IPS-18c (cell line): ENCODE data around the gene TBC1D12.
"Not testable (repeated sequence)": the region's sequence is repeated elsewhere in the genome, so short reads cannot be mapped to it uniquely, and the experiment has no call there.

ENCODE experiments used
- H3K4me3 ChIP-seq: 2 replicates; pipeline ENCODE4 v1.7.0; 2013; ENCODE audit warnings: low read depth, mild to moderate bottlenecking, low read length, moderate library complexity; ENCODE audit not compliant: insufficient read depth
- H3K9me3 ChIP-seq: one replicate; pipeline ENCODE4 v1.6.1; 2013; ENCODE audit warnings: mild to moderate bottlenecking, low read length, moderate library complexity; ENCODE audit not compliant: control insufficient read depth, insufficient read depth

TBC1D12 gene

DNA sequence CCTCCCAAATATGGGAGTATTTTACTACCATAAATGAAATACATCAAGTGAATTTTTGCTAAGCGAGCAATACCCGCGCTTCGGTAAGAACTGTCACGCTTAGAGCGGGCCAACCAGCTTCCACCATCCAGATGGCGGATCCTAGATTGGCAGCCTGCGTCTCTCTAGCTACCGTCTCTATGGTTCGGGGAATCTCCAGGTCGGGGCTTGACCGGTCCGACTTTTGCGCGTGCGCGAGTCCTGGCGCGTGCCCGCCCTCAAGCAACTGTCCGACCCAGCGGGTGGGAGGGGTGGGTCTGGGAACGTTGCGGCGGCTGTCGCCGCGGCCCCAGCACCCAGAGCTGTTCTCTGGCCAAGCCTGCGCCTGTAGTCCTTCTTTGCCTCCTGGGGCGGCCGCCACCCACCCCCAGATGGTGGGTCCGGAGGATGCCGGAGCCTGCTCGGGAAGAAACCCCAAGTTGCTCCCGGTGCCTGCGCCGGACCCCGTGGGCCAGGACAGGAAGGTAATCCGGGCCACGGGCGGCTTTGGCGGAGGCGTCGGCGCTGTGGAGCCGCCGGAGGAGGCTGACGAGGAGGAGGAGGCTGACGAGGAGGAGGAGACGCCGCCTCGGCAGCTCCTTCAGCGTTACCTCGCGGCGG is at the start of gene TBC1D12:
TSS of gene TBC1D12 (plus strand) at position 338 of the 639 bp plus-strand sequence. CDS start at position 411, 73 bp downstream.
- Histone ChIP-seq H3K4me3 (peak within 1 kb of the TSS; percentile 93), H3K9me3 (peaks cover 2% of the 10 kb centered on the region)

- Histone ChIP-seq H3K4me3 (no peak overlapping the region), H3K9me3 (no peaks in the 10 kb centered on the region)
Observed at GRCh38 chr10:94353336-94353735, 49.0 kb upstream of the TBC1D12 start.

- no peaks in the 10 kb centered on the region for H3K9me3 ChIP-seq
- no peak overlapping the region for H3K4me3 ChIP-seq
Observed at GRCh38 chr10:94355841-94356240, 46.5 kb upstream of the TBC1D12 start.

- Histone ChIP-seq H3K9me3 (no peaks in the 10 kb centered on the region), H3K4me3 (no peak overlapping the region)
Observed at GRCh38 chr10:94357193-94357592, 45.1 kb upstream of the TBC1D12 start.

DNA sequence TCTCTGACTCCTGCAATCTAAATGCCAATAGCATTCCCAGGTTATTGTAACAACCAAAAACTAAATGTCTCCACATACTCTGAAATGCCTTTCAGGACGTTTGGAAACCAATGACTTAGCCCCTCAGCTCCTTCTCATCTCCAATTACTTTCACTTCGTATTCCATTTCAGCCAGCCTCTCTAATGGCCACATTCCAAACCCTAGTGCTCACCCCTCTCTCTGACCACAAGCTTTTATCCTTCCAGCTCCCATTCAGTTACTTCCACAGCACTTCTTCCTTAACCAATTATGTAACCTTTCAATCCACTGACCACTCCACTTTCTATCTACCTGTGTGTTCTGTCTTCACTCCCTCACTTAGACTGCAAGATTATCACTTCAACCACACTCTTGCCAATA is 43.9 kb upstream of the TBC1D12 start:
- H3K4me3 ChIP-seq: no peak overlapping the region
- H3K9me3 ChIP-seq: no peaks in the 10 kb centered on the region

DNA sequence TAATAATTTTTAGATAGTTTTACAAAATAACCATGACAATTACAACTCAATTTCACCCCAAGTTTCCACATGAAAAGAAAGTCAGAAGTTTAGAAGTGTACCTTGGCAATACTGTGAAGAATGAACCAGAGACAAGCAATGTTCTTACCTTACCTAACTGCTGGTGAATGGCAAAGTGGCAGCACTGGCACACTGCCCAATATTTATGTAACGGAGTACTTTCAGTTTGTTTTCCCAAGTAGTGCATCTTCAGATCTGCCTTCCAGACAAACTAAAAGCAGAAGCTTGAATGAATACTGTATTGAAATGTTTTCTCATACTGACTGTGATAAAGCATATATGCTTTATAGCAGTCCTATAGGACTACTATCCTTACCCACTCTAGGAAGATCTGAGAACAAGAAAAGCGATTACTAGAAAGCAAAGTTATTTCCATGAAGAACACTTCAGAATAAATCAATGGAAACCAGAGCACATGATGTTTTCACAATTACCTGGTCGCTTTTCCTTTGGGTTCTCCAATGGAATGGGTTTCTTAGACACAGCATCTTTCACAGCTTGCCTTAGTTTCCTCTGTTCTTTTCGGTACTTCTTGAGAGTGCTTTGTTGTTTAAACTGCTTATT is 41.1 kb upstream of the TBC1D12 start:
- H3K4me3 ChIP-seq: peak overlapping the region; percentile 70; the same call in 1 of the 2 replicates
- no peaks in the 10 kb centered on the region for H3K9me3 ChIP-seq

DNA sequence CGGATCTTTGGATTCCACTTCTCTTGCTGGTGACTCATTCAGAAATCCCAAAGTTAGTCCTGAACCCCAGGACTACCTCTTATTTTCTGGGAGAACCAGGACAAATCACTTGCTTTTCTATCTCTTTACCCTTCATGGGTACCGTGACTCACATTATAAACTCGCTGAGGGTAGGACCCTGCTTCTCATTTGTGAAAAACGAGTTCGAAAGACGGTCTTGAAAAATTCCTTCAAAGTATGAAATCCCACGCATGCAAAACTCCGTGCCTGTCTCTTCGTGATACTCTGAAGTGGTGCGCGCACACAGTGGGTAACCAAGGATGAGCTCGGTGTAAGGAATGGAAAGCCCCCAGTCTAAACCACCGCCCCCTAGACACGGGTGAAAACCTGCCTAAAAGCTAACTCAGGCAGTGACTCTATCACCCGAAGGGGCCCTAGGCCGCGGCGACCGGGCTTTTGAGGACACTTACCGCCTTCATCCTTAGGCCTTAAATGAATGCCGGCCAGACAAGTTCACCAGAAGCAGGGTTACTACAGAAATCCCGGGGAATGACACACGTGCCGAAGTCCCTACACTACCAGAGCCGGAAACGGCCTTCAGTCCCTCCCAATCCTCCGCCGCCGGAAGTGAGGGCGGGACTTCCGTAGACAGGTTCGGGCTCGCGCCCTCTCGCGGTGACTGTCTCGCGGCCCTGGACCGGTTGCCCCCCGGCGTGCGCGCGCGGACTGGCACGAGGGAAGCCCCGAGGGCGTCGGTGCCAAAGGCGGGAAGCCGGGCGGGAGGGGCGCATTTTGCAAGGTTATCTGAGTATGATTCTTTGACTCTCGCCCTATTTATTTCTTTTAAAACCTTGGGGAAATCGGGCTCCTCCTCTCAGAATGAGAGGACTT is 39.7 kb upstream of the TBC1D12 start, which contains the start of gene NOC3L:
TSS of gene NOC3L (minus strand) at position 580 of the 891 bp plus-strand sequence. CDS start at position 479, 101 bp downstream.
- Histone ChIP-seq H3K9me3 (no peaks in the 10 kb centered on the region), H3K4me3 (peak within 1 kb of the TSS; percentile 70)

DNA sequence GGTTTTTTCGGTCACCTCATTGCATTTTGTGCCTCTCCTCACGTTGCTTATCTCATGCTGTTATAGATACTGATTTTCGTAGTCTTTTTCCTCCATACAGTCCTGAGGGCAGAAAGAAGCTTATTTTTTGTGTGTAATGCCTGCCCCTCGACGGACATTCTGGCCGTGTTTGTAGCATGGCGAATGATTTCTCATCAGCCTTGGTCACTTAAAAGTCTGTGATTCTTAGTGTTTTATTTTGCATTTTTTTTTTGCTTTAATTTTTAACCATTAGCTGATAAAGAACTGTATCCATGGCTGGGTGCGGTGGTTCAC is 39.1 kb upstream of the TBC1D12 start:
- Histone ChIP-seq H3K4me3 (peak overlapping the region; percentile 43; the same call in 1 of the 2 replicates), H3K9me3 (no peaks in the 10 kb centered on the region)

DNA sequence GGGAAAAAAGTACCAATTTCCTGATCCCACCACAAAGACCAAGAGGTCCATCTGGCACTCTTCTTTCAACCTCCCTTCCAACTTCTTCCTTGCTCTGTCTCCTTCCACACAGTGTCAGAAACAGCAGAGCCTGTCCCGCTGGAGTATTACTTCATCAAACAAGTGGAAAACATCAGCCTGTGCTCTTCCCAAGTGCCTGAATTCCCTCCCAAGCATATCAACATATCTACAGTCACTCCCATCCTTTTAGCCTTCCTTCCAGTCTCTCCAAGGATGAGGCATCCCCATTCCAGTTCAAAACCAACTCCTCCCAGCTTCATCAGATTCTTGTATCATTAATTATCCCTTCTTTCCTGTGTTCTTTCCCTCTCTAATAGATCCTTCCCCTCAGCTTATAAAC is 37.9 kb upstream of the TBC1D12 start:
- Histone ChIP-seq H3K9me3 (no peaks in the 10 kb centered on the region), H3K4me3 (no peak overlapping the region)

DNA sequence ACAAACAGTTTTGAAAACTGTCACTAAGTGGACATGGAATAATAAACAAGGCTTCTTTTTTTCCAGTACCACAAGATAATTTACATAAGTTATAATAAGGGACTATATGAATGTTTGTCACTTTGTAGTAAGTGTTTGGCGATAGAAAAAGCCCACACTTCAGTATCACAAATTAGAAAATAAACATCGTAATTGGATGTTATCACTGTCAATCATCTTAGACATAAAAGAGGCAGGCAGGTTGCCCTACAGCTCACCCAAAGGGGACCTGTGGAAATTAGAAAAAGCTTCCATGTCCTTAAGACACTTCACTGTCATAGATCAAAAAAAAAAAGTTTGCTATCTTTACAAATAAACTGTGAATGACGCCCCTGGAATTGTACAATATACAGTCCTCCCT is 36.0 kb upstream of the TBC1D12 start:
- Histone ChIP-seq H3K4me3 (no peak overlapping the region), H3K9me3 (no peaks in the 10 kb centered on the region)

- Histone ChIP-seq H3K4me3 (no peak overlapping the region), H3K9me3 (no peaks in the 10 kb centered on the region)
Observed at GRCh38 chr10:94370501-94370900, 31.8 kb upstream of the TBC1D12 start.

DNA sequence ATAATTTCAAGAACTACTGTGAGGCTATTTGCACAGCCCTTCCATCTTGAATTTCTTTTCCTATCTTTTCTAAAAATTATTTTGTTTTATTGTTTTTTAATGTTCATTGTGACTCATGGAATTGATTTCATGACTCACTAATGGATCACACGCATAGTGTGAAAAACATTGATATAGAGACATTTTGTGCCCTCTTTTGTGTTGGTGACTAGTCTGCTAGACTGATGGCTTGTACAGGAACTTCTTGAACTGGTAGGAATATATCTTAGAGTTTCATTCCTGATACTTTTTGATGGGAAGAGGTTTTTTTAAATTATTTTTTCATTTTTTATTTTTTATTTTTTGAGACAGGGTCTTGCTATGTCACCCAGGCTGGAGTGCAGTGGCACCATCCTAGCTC is 27.0 kb upstream of the TBC1D12 start:
- Histone ChIP-seq H3K4me3 (no peak overlapping the region), H3K9me3 (no peaks in the 10 kb centered on the region)

DNA sequence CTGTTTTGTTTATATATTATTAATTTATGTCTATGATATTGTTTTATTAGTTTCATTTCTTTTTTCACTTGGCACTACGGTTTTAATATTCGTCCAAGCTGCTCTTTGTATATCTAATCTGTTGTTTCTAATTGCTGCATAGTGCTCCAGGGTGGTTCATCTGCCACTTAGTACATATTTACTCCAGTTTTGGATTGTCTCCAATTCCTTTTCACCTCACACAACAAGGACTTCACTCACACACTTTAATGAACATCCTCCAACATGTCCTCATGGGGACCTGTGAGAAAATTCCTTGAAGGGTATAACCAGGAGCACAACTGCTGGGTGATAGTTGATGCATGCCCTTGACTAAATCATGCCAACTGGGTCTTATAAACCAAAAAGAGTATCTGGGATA is 25.5 kb upstream of the TBC1D12 start:
- H3K9me3 ChIP-seq: no peaks in the 10 kb centered on the region
- H3K4me3 ChIP-seq: no peak overlapping the region

- Histone ChIP-seq H3K4me3 (no peak overlapping the region), H3K9me3 (peaks cover 2% of the 10 kb centered on the region)
Observed at GRCh38 chr10:94383530-94383929, 18.8 kb upstream of the TBC1D12 start.

- H3K9me3 ChIP-seq, H3K4me3 ChIP-seq: not testable (repeated sequence)
Observed at GRCh38 chr10:94385733-94386132, 16.6 kb upstream of the TBC1D12 start.

DNA sequence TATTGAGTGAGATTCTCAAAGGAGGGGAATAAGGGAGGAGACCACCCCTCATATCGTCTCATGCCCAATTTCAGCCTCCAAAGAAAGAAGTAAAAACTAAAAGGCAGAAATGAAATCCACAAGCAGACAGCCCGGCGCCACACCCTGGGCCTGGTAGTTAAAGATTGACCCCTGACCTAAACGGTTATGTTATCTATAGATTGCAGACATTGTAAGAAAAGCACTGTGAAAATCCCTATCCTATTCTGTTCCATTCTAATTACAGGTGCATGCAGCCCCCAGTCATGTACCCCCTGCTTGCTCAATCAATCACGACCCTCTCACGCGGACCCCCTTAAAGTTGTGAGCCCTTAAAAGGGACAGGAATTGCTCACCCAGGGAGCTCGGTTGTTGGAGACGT is 10.2 kb upstream of the TBC1D12 start:
- not testable (repeated sequence) for H3K4me3 ChIP-seq, H3K9me3 ChIP-seq

- Histone ChIP-seq H3K9me3 (peaks cover under 1% of the 10 kb centered on the region), H3K4me3 (no peak overlapping the region)
Observed at GRCh38 chr10:94397549-94398370, 4.6 kb upstream of the TBC1D12 start.
